Fibroblast of villous mesenchyme (primary cell): ENCODE measurements around the gene ANKRD65. TPM values are rescaled to one million over a fixed set of nuclear protein-coding genes. Genes with fewer than 3 reads are reported as not detected.

Experiments used
- DNase-seq: peaks from one replicate; pipeline ENCODE4 v3.0.0-alpha.2; 2010; ENCODE audit warnings: low read depth
- H3K4me3 ChIP-seq: 2 replicates; pipeline ENCODE4 v1.5.1; 2011; ENCODE audit warnings: low read depth, mild to moderate bottlenecking, low read length
- total RNA-seq: library from RNA; depleted of rRNA; stranded (reverse); fragments of >200 nt; gene quantifications from 2 replicates; pipeline ENCODE4 v1.2.3, GENCODE V29; 2012
- TF ChIP-seq, protein P1 (sequence below): IDR thresholded peaks from 2 replicates; pipeline ENCODE4 v1.5.1; 2012; ENCODE audit warnings: low read depth, mild to moderate bottlenecking, low read length; ENCODE audit not compliant: insufficient read depth

ANKRD65 gene
- total RNA-seq, 1 donor, result 0.43 TPM

DNA sequence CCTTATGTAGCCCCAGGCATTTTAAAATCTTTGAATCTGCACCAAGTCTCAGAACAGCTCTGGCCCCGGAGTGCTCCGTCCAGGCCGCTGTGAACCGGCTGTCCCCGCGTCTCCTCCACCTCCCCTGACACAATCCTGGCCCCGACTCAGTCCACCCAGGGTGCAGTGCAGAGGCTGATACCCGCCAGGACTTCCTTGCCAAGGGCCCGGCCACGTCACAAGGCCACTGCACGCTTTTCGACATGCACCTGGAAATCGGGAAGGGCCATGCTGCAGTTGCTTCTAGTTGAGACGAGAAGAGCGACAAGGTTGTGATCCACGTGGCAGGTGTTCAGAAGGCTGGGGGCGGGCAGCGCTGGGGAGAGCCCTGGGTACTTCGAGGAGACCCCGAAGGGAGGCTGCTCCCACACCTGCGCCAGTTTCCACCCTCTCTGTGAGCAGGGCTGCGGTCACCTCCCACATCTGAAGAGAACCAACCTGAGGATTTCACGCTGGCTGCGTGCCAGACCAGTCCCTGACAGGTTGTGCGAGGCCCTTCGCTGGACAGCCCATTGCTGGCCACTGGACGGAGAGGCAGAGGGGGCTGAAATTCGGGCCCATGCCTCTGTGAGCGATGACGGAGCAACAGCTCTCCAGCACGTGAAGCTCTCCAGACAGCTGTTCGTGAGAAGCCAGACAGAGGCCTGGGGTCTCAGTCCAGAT, 21.1 kb upstream of the ANKRD65 start:
- no peak for DNase-seq
- no peak overlapping the region for H3K4me3 ChIP-seq
- TF ChIP-seq, protein P1, sequence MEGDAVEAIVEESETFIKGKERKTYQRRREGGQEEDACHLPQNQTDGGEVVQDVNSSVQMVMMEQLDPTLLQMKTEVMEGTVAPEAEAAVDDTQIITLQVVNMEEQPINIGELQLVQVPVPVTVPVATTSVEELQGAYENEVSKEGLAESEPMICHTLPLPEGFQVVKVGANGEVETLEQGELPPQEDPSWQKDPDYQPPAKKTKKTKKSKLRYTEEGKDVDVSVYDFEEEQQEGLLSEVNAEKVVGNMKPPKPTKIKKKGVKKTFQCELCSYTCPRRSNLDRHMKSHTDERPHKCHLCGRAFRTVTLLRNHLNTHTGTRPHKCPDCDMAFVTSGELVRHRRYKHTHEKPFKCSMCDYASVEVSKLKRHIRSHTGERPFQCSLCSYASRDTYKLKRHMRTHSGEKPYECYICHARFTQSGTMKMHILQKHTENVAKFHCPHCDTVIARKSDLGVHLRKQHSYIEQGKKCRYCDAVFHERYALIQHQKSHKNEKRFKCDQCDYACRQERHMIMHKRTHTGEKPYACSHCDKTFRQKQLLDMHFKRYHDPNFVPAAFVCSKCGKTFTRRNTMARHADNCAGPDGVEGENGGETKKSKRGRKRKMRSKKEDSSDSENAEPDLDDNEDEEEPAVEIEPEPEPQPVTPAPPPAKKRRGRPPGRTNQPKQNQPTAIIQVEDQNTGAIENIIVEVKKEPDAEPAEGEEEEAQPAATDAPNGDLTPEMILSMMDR, result no peak

DNA sequence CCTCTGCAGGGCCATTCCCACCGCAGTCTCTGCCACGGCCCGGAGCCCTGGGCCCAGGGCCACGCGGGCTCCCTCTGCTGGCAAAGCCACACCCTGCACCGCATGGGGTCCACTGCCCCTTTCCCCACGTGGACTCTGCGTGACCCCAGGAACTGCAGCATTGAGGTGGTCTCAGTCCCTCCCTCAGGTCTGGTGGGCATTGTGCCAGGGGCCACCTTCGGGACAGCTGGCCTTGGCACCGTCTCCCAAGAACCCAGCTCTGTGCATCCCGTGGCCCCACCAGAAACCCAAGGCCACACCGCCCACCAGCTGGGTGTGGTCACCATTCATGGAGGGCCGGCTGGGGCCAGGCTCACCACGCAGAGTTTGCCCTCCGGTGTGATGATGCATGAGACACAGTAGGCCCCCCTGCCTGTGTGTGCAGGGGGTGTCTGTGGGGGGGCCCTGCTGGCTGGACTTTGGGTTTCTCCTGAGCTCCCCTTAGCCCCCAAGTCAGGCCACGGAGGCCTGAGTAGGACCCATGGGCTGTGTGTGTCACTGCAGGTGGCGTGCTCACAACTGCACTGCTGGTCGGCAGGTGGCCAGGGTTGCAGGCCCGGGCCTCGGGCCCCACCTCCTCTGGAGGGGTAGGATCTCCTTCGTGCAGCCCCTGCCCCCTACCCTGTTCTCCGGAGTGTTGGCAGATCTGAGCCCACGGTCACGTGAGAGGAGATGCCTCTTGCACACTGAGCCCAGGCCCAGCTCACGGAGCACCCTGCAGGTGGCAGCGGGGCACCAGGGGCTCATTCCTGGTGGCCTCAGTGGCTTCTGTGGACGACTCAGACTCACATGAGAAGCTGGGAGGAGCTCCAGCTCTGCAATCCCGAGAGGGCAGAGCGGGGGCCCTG, 20.2 kb upstream of the ANKRD65 start:
- peak; percentile 36 for DNase-seq
- no peak overlapping the region for H3K4me3 ChIP-seq
- TF ChIP-seq, protein P1, result peak; percentile 94

GRCh38 chr1:1440262-1441001, 19.4 kb upstream of the ANKRD65 start:
- H3K4me3 ChIP-seq, result no peak overlapping the region
- TF ChIP-seq, protein P1, result no peak
- no peak for DNase-seq

GRCh38 chr1:1439546-1440261, 18.6 kb upstream of the ANKRD65 start:
- TF ChIP-seq, protein P1, result no peak
- H3K4me3 ChIP-seq, result no peak overlapping the region
- no peak for DNase-seq

- TF ChIP-seq, protein P1, result no peak
- H3K4me3 ChIP-seq, result no peak overlapping the region
- DNase-seq, result no peak
Observed at GRCh38 chr1:1438531-1439381, 17.7 kb upstream of the ANKRD65 start.
